Parathyroid adenoma (tissue), 2 donors: ENCODE results near the gene MPP3.

Source experiments
- H2AFZ ChIP-seq: fragments of 300-600 bp; sonication (generic); one replicate; pipeline ENCODE4 v1.7.0; 2017; ENCODE audit warnings: antibody characterized with exemption, mild to moderate bottlenecking
- H3K27ac ChIP-seq: fragments of 300-600 bp; sonication (generic); one replicate; pipeline ENCODE4 v1.7.0; 2017
- H3K27me3 ChIP-seq: fragments of 300-600 bp; sonication (generic); one replicate; pipeline ENCODE4 v1.7.0; 2017; ENCODE audit warnings: low read length; ENCODE audit not compliant: control insufficient read depth, insufficient read depth
- H3K36me3 ChIP-seq: fragments of 300-600 bp; sonication (generic); one replicate; pipeline ENCODE4 v1.7.0; 2017; ENCODE audit warnings: low read length; ENCODE audit not compliant: control insufficient read depth, insufficient read depth
- H3K4me1 ChIP-seq: fragments of 300-600 bp; sonication (generic); one replicate; pipeline ENCODE4 v1.7.0; 2017; ENCODE audit warnings: control low read depth
- H3K4me2 ChIP-seq: fragments of 300-600 bp; sonication (generic); one replicate; pipeline ENCODE4 v1.7.0; 2017; ENCODE audit warnings: low read length
- H3K4me3 ChIP-seq: fragments of 300-600 bp; sonication (generic); one replicate; pipeline ENCODE4 v1.7.0; 2017; ENCODE audit warnings: low read depth, low read length
- H3K79me2 ChIP-seq: fragments of 300-600 bp; sonication (generic); one replicate; pipeline ENCODE4 v1.7.0; 2017; ENCODE audit warnings: control low read depth
- H3K9ac ChIP-seq: fragments of 300-600 bp; sonication (generic); one replicate; pipeline ENCODE4 v1.7.0; 2017; ENCODE audit warnings: mild to moderate bottlenecking
- H3K9me3 ChIP-seq: fragments of 300-600 bp; sonication (generic); one replicate; pipeline ENCODE4 v1.7.0; 2017; ENCODE audit warnings: low read length; ENCODE audit not compliant: control insufficient read depth
- TF ChIP-seq, protein P1 (sequence below): fragments of 300-600 bp; sonication (generic); IDR thresholded peaks from one replicate; pipeline ENCODE4 v1.7.0; 2017; ENCODE audit warnings: antibody characterized with exemption, mild to moderate bottlenecking
- donor health status: primary hyperparathyroidism.

MPP3 gene

DNA sequence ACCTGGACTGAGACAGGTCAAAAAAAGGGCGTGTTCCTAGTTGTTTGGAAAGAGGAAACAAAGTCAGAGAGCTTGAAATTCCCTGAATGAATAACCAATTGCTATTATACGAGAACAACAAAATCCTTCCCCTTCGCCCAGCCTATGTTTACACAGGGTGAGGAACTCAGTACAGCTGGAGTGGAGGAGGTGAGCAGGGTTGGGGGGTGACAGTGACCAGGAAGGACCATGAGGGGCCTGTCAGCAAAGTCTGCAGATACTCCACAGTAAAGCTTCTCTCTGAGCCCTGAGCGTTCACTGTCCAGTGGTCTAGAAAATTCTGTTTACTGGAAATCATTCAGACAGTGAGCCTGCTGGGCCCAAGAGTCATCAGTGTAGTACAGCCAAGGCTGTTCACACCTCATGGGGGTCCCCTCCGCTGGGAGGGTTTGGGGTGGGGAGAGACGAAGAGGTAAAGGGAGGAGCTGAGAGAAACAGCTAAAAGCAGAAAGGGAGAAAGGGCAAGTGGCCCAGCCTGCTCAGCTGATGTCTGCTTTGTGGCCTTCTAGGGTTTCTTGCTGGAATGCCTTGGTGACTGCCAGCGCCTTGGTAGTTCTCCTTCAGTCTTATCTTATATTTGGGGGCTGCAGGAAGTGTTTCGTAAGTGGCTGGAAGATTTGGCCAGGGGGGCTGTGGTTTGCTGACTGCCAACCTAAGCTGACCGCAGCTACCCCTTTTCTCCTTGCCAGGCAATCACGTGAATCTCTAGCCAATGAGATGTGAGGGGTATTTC is 59.9 kb downstream of the MPP3 start:
- TF ChIP-seq, protein P1, sequence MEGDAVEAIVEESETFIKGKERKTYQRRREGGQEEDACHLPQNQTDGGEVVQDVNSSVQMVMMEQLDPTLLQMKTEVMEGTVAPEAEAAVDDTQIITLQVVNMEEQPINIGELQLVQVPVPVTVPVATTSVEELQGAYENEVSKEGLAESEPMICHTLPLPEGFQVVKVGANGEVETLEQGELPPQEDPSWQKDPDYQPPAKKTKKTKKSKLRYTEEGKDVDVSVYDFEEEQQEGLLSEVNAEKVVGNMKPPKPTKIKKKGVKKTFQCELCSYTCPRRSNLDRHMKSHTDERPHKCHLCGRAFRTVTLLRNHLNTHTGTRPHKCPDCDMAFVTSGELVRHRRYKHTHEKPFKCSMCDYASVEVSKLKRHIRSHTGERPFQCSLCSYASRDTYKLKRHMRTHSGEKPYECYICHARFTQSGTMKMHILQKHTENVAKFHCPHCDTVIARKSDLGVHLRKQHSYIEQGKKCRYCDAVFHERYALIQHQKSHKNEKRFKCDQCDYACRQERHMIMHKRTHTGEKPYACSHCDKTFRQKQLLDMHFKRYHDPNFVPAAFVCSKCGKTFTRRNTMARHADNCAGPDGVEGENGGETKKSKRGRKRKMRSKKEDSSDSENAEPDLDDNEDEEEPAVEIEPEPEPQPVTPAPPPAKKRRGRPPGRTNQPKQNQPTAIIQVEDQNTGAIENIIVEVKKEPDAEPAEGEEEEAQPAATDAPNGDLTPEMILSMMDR = no peak
- H3K36me3 ChIP-seq = no peaks in the 10 kb centered on the region
- H2AFZ ChIP-seq = no peak overlapping the region
- H3K4me1 ChIP-seq = peaks cover 4% of the 10 kb centered on the region
- H3K4me3 ChIP-seq = no peak overlapping the region
- H3K27me3 ChIP-seq = no peaks in the 10 kb centered on the region
- no peak overlapping the region for H3K4me2 ChIP-seq
- no peaks in the 10 kb centered on the region for H3K9me3 ChIP-seq
- H3K79me2 ChIP-seq = peaks cover 8% of the 10 kb centered on the region
- no peak overlapping the region for H3K9ac ChIP-seq
- no peak overlapping the region for H3K27ac ChIP-seq

DNA sequence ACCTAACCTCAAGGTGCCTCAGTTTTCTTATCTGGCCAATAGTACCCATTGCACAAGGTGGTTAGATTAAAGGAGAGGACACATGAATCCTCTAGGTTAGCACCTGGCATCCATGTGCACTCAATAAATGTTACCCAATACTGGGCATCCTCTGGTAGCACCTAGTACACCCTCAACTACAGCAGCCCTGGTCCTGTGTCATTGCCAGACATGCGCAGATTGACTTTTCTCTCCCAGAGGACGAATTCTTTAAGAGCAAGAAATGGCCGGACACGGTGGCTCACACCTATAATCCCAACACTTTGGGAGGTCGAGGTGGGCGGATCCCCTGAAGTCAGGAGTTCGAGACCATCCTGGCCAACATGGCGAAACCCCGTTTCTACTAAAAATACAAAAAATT is 61.5 kb downstream of the MPP3 start:
- Histone ChIP-seq H3K27ac (no peak overlapping the region), H3K9me3 (no peaks in the 10 kb centered on the region), H3K79me2 (no peaks in the 10 kb centered on the region), H3K27me3 (no peaks in the 10 kb centered on the region), H3K36me3 (no peaks in the 10 kb centered on the region), H3K9ac (no peak overlapping the region), H2AFZ (no peak overlapping the region), H3K4me2 (no peak overlapping the region), H3K4me3 (no peak overlapping the region), H3K4me1 (no peaks in the 10 kb centered on the region)
- TF ChIP-seq, protein P1 = no peak

DNA sequence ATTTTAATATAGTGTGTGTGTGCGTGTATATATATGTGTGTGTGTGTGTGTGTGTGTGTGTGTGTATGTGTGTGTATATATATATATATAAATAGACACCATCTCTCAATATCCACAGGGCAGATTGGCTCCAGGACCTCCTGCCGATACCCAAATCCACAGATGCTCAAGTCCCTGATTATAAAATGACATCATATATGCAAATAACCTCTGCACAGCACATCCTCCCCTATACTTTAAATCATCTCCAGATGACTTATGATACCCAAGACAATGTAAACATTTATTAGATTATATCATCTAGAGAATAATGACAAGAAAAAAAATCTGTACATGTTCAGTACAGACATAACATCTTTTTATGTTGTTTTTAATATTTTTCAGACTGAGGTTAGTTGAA is 62.0 kb downstream of the MPP3 start:
- Histone ChIP-seq H3K9me3 (no peaks in the 10 kb centered on the region), H3K27me3 (no peaks in the 10 kb centered on the region), H3K9ac (no peak overlapping the region), H3K36me3 (no peaks in the 10 kb centered on the region), H3K79me2 (no peaks in the 10 kb centered on the region), H3K4me2 (no peak overlapping the region), H3K4me1 (no peaks in the 10 kb centered on the region), H3K27ac (no peak overlapping the region), H2AFZ (no peak overlapping the region), H3K4me3 (no peak overlapping the region)
- TF ChIP-seq, protein P1 = no peak

- Histone ChIP-seq H3K79me2 (no peaks in the 10 kb centered on the region), H3K4me2 (no peak overlapping the region), H2AFZ (no peak overlapping the region), H3K27ac (no peak overlapping the region), H3K27me3 (no peaks in the 10 kb centered on the region), H3K9me3 (no peaks in the 10 kb centered on the region), H3K4me3 (no peak overlapping the region), H3K36me3 (no peaks in the 10 kb centered on the region), H3K9ac (no peak overlapping the region), H3K4me1 (no peaks in the 10 kb centered on the region)
- TF ChIP-seq, protein P1 = no peak
These were observed 63.1 kb downstream of the MPP3 start for GRCh38 chr17:43769859-43770258.

GRCh38 chr17:43769426-43769825 is 63.5 kb downstream of the MPP3 start:
- no peaks in the 10 kb centered on the region for H3K79me2 ChIP-seq
- H3K4me3 ChIP-seq = no peak overlapping the region
- TF ChIP-seq, protein P1 = no peak
- no peaks in the 10 kb centered on the region for H3K27me3 ChIP-seq
- no peak overlapping the region for H3K4me2 ChIP-seq
- no peaks in the 10 kb centered on the region for H3K9me3 ChIP-seq
- no peak overlapping the region for H3K9ac ChIP-seq
- H3K27ac ChIP-seq = no peak overlapping the region
- no peaks in the 10 kb centered on the region for H3K4me1 ChIP-seq
- H3K36me3 ChIP-seq = no peaks in the 10 kb centered on the region
- no peak overlapping the region for H2AFZ ChIP-seq
